Activated naive CD4-positive, alpha-beta T cell treated with anti-CD3 and anti-CD28 coated beads, Interleukin-2, amount 50 U/mL, for 16 hours (primary cell): ENCODE data around the gene FAM83G.
"Not testable (repeated sequence)": the region's sequence is repeated elsewhere in the genome, so short reads cannot be mapped to it uniquely, and the experiment has no call there.

ENCODE experiments used
- DNase-seq: peaks from one replicate; pipeline ENCODE4 v3.0.0-alpha.2; 2020

The FAM83G gene

GRCh38 chr17:19004421-19005136 is at the start of gene FAM83G:
Gene FAM83G, minus strand, starts transcription at chr17:19004764. Its CDS starts 723 bp downstream, at chr17:19004041.
- DNase-seq: peak; percentile 93

GRCh38 chr17:19048826-19049225 is 44.3 kb upstream of the FAM83G start:
- DNase-seq: not testable (repeated sequence)

GRCh38 chr17:19047510-19047909 is 42.9 kb upstream of the FAM83G start:
- not testable (repeated sequence) for DNase-seq

- DNase-seq: not testable (repeated sequence)
These were observed 42.3 kb upstream of the FAM83G start, which contains the start of gene GRAP for GRCh38 chr17:19046782-19047375. Gene GRAP, minus strand, starts transcription at chr17:19046957. Its CDS starts 31 bp downstream, at chr17:19046926.

GRCh38 chr17:19044643-19045042 is 40.1 kb upstream of the FAM83G start:
- DNase-seq: not testable (repeated sequence)

- DNase-seq: not testable (repeated sequence)
These were observed 38.5 kb upstream of the FAM83G start for GRCh38 chr17:19043032-19043431.

GRCh38 chr17:19042369-19042768 is 37.8 kb upstream of the FAM83G start:
- DNase-seq: not testable (repeated sequence)

- DNase-seq: not testable (repeated sequence)
These were observed 37.3 kb upstream of the FAM83G start for GRCh38 chr17:19041871-19042270.

GRCh38 chr17:19040350-19040749 is 35.8 kb upstream of the FAM83G start:
- not testable (repeated sequence) for DNase-seq

GRCh38 chr17:19038730-19039129 is 34.2 kb upstream of the FAM83G start:
- DNase-seq: not testable (repeated sequence)

GRCh38 chr17:19038007-19038406 is 33.4 kb upstream of the FAM83G start:
- DNase-seq: not testable (repeated sequence)

- DNase-seq: not testable (repeated sequence)
These were observed 33.0 kb upstream of the FAM83G start for GRCh38 chr17:19037547-19037946.

- not testable (repeated sequence) for DNase-seq
These were observed 31.6 kb upstream of the FAM83G start for GRCh38 chr17:19036186-19036585.

- not testable (repeated sequence) for DNase-seq
These were observed 27.9 kb upstream of the FAM83G start for GRCh38 chr17:19032377-19032988.

GRCh38 chr17:19031729-19032128 is 27.2 kb upstream of the FAM83G start:
- peak; percentile 52 for DNase-seq

GRCh38 chr17:19030771-19031449 is 26.3 kb upstream of the FAM83G start:
- DNase-seq: not testable (repeated sequence)

- DNase-seq: not testable (repeated sequence)
These were observed 25.2 kb upstream of the FAM83G start for GRCh38 chr17:19029740-19030139.

- DNase-seq: not testable (repeated sequence)
These were observed 24.1 kb upstream of the FAM83G start for GRCh38 chr17:19028671-19029070.

GRCh38 chr17:19024101-19025078 is 19.8 kb upstream of the FAM83G start:
- DNase-seq: no peak

GRCh38 chr17:19023209-19023999 is 18.8 kb upstream of the FAM83G start:
- no peak for DNase-seq

- DNase-seq: no peak
These were observed 18.2 kb upstream of the FAM83G start for GRCh38 chr17:19022747-19023146.
